NCI-H2196 treated with DMSO at 0.1 percent for 48 hours (cell line): ENCODE data around the gene DSCAML1.

Source experiments
- DNase-seq: peaks from one replicate; lab custom pipeline; 2025; ENCODE audit not compliant: unreplicated experiment; lab: John Stamatoyannopoulos, UW

Gene DSCAML1

GRCh38 chr11:117642396-117642795 is 154.6 kb downstream of the DSCAML1 start:
- DNase-seq, result no peak

GRCh38 chr11:117641008-117641915 is 155.8 kb downstream of the DSCAML1 start:
- no peak for DNase-seq

GRCh38 chr11:117640041-117640440 is 157.0 kb downstream of the DSCAML1 start:
- no peak for DNase-seq

- DNase-seq, result no peak
Observed at GRCh38 chr11:117639601-117640000, 157.4 kb downstream of the DSCAML1 start.

GRCh38 chr11:117638911-117639543 is 158.0 kb downstream of the DSCAML1 start:
- no peak for DNase-seq

- DNase-seq, result no peak
Observed at GRCh38 chr11:117634756-117635603, 162.0 kb downstream of the DSCAML1 start.

- DNase-seq, result no peak
Observed at GRCh38 chr11:117633976-117634755, 162.8 kb downstream of the DSCAML1 start.

- DNase-seq, result no peak
Observed at GRCh38 chr11:117633186-117633754, 163.7 kb downstream of the DSCAML1 start.

- DNase-seq, result no peak
Observed at GRCh38 chr11:117632306-117632705, 164.7 kb downstream of the DSCAML1 start.

- no peak for DNase-seq
Observed at GRCh38 chr11:117631336-117632140, 165.5 kb downstream of the DSCAML1 start.

- no peak for DNase-seq
Observed at GRCh38 chr11:117629891-117630538, 167.0 kb downstream of the DSCAML1 start.

- no peak for DNase-seq
Observed at GRCh38 chr11:117629146-117629545, 167.9 kb downstream of the DSCAML1 start.

- no peak for DNase-seq
Observed at GRCh38 chr11:117627259-117627658, 169.8 kb downstream of the DSCAML1 start.

GRCh38 chr11:117626576-117626975 is 170.4 kb downstream of the DSCAML1 start:
- DNase-seq, result no peak

- DNase-seq, result no peak
Observed at GRCh38 chr11:117625237-117625636, 171.8 kb downstream of the DSCAML1 start.

- no peak for DNase-seq
Observed at GRCh38 chr11:117623831-117624271, 173.2 kb downstream of the DSCAML1 start.

- no peak for DNase-seq
Observed at GRCh38 chr11:117621226-117621625, 175.8 kb downstream of the DSCAML1 start.

- no peak for DNase-seq
Observed at GRCh38 chr11:117620659-117621058, 176.4 kb downstream of the DSCAML1 start.

GRCh38 chr11:117620086-117620485 is 176.9 kb downstream of the DSCAML1 start:
- DNase-seq, result no peak
